IMR-90 (cell line): Measurements from ENCODE around the gene CBR4. TPM values are rescaled to one million over a fixed set of nuclear protein-coding genes. Genes with fewer than 3 reads are reported as not detected.
A peak's percentile ranks its signal among the peaks of the same experiment; 100 is the strongest.

Experiments
- ATAC-seq: fragments of 200-7000 bp; cut with Tn5 transposase; 2 replicates; pipeline ENCODE4 v1.9.1; 2020; ENCODE audit warnings: low read depth, mild to moderate bottlenecking, moderate library complexity
- BruUV-seq: library from RNA; stranded (reverse); fragments of 400-500 nt; replicated peaks from 2 replicates; lab custom pipeline; 2021; lab: Mats Ljungman, UMichigan
- CTCF ChIA-PET: fragments of 300-600 bp; formaldehyde crosslinking; extraction: SDS; loops from one replicate; lab custom pipeline; 2021; ENCODE audit warnings: antibody characterized with exemption; lab: Yijun Ruan, JAX
- POLR2A ChIA-PET: fragments of 300-600 bp; sonication (Branson Sonifier 250); formaldehyde crosslinking; loops from one replicate; lab custom pipeline; 2022; ENCODE audit warnings: antibody characterized with exemption; ENCODE audit not compliant: unreplicated experiment; lab: Charles Lee
- DNase-seq: peaks from one replicate; pipeline ENCODE4 v3.0.0; 2013
- H2AFZ ChIP-seq: replicated peaks from 2 replicates; pipeline ENCODE3; 2013; ENCODE audit warnings: low read length, mild to moderate bottlenecking; ENCODE audit not compliant: poor library complexity
- H2AK5ac ChIP-seq: 2 replicates; pipeline ENCODE4 v1.6.1; 2013; ENCODE audit warnings: low read depth, low read length, inconsistent platforms
- H2AK9ac ChIP-seq: replicated peaks from 2 replicates; pipeline ENCODE3; 2013; ENCODE audit warnings: mild to moderate bottlenecking, low read depth, low read length, moderate library complexity; ENCODE audit not compliant: poor library complexity
- H2BK120ac ChIP-seq: 2 replicates; pipeline ENCODE4 v1.6.1; 2013; ENCODE audit warnings: low read depth, low read length, inconsistent platforms
- H2BK15ac ChIP-seq: 3 replicates; pipeline ENCODE4 v1.6.1; 2013; ENCODE audit warnings: low read depth, low read length, inconsistent platforms
- H2BK20ac ChIP-seq: 2 replicates; pipeline ENCODE4 v1.6.1; 2013; ENCODE audit warnings: low read depth, mild to moderate bottlenecking, inconsistent platforms, low read length, moderate library complexity
- H2BK5ac ChIP-seq: 2 replicates; pipeline ENCODE4 v1.6.1; 2013; ENCODE audit warnings: mild to moderate bottlenecking, low read depth, low read length, inconsistent platforms; ENCODE audit not compliant: poor library complexity, severe bottlenecking
- H3K14ac ChIP-seq: replicated peaks from 2 replicates; pipeline ENCODE4 v1.6.1; 2013; ENCODE audit warnings: low read depth, low read length, inconsistent platforms
- H3K18ac ChIP-seq: 2 replicates; pipeline ENCODE4 v1.6.1; 2013; ENCODE audit warnings: low read depth, low read length, control low read depth
- H3K23ac ChIP-seq: 2 replicates; pipeline ENCODE4 v1.6.1; 2013; ENCODE audit warnings: low read depth, low read length, inconsistent platforms
- H3K27ac ChIP-seq: 2 replicates; pipeline ENCODE4 v1.5.1; 2013; ENCODE audit warnings: mild to moderate bottlenecking, control low read depth, low read length; ENCODE audit not compliant: insufficient read depth
- H3K27me3 ChIP-seq: 2 replicates; pipeline ENCODE4 v1.6.1; 2013; ENCODE audit warnings: low read length; ENCODE audit not compliant: control insufficient read depth, insufficient read depth
- H3K36me3 ChIP-seq: 2 replicates; pipeline ENCODE4 v1.6.1; 2013; ENCODE audit warnings: low read length, mixed read lengths; ENCODE audit not compliant: control insufficient read depth, insufficient read depth
- H3K4ac ChIP-seq: 2 replicates; pipeline ENCODE4 v1.6.1; 2013; ENCODE audit warnings: low read depth, low read length, inconsistent platforms
- H3K4me1 ChIP-seq: 2 replicates; pipeline ENCODE4 v1.6.1; 2013; ENCODE audit warnings: low read length, mixed read lengths; ENCODE audit not compliant: control insufficient read depth, insufficient read depth
- H3K4me2 ChIP-seq: 2 replicates; pipeline ENCODE4 v1.6.1; 2013; ENCODE audit warnings: low read depth, mild to moderate bottlenecking, control low read depth, low read length, moderate library complexity
- H3K4me3 ChIP-seq: 2 replicates; pipeline ENCODE4 v1.5.1; 2013; ENCODE audit warnings: low read depth, mild to moderate bottlenecking, control low read depth, low read length, moderate library complexity; ENCODE audit not compliant: insufficient read depth
- H3K56ac ChIP-seq: 2 replicates; pipeline ENCODE4 v1.6.1; 2013; ENCODE audit warnings: low read length, inconsistent platforms; ENCODE audit not compliant: insufficient read depth; ENCODE audit errors: extremely low read depth
- H3K79me1 ChIP-seq, 2 experiments: 2 replicates each; pipeline ENCODE4 v1.6.1; 2013; ENCODE audit warnings: low read length in 2 of 2, inconsistent platforms in 1 of 2, low read depth in 1 of 2
- H3K9ac ChIP-seq: 2 replicates; pipeline ENCODE4 v1.6.1; 2013; ENCODE audit warnings: low read depth, low read length, control low read depth
- H3K9me1 ChIP-seq: 2 replicates; pipeline ENCODE4 v1.6.1; 2013; ENCODE audit warnings: low read length, inconsistent platforms; ENCODE audit not compliant: insufficient read depth
- H3K9me3 ChIP-seq: 2 replicates; pipeline ENCODE4 v1.6.1; 2013; ENCODE audit warnings: low read length; ENCODE audit not compliant: control insufficient read depth, insufficient read depth
- H4K20me1 ChIP-seq: 2 replicates; pipeline ENCODE4 v1.6.1; 2013; ENCODE audit warnings: low read length, inconsistent platforms; ENCODE audit not compliant: insufficient read depth
- H4K5ac ChIP-seq: 2 replicates; pipeline ENCODE4 v1.6.1; 2013; ENCODE audit warnings: mild to moderate bottlenecking, low read depth, low read length, control low read depth
- H4K8ac ChIP-seq, 2 experiments: 2 replicates each; pipeline ENCODE4 v1.6.1; 2013; ENCODE audit warnings: low read depth in 2 of 2, low read length in 2 of 2, control low read depth in 1 of 2, inconsistent platforms in 1 of 2
- H4K91ac ChIP-seq: 2 replicates; pipeline ENCODE4 v1.6.1; 2013; ENCODE audit warnings: low read depth, low read length, inconsistent platforms; ENCODE audit not compliant: insufficient read depth
- ELK1 ChIP-seq: fragments of 150-350 bp; IDR thresholded peaks from 2 replicates; pipeline ENCODE4 v1.6.1; 2016; ENCODE audit warnings: low read depth, mild to moderate bottlenecking, low read length, moderate library complexity, borderline replicate concordance
- MAFK ChIP-seq: IDR thresholded peaks from 2 replicates; pipeline ENCODE4 v1.6.1; 2012; ENCODE audit warnings: low read depth, low read length, improper control_type of control experiment
- SMC3 ChIP-seq: fragments of 150-350 bp; IDR thresholded peaks from 2 replicates; pipeline ENCODE4 v1.6.1; 2016; ENCODE audit warnings: low read depth, mild to moderate bottlenecking, antibody characterized with exemption, low read length, moderate library complexity
- WGBS, 2 experiments: methylation state at CpG; one replicate each; pipeline versions ENCODE4 v1.1.5 to v1.1.7; 2013; ENCODE audit warnings: missing lambda C conversion rate in 2 of 2; ENCODE audit not compliant: insufficient read length in 1 of 2; ENCODE audit errors: extremely low coverage in 2 of 2; 5-methylcytosine and 5-hydroxymethylcytosine counted together
- dilution Hi-C: fragments of 300-500 bp; cut with HindIII; formaldehyde crosslinking; loops from one replicate; pipeline ENCODE4 v1.14.3; 2018; ENCODE audit warnings: low sequenced_read_pairs; ENCODE audit not compliant: unreplicated experiment
- in situ Hi-C: fragments of 300-500 bp; cut with MboI; formaldehyde crosslinking; loops from 3 replicates; pipeline ENCODE4 v1.14.3; 2019; ENCODE audit warnings: low sequenced_read_pairs, inconsistent platforms, mixed read lengths
- intact Hi-C: fragments of 100-400 bp; cut with micrococcal nuclease; formaldehyde crosslinking; loops from 2 replicates; pipeline ENCODE4 v1.10.0; 2022
- polyA plus RNA-seq, 3 experiments: library from polyadenylated mRNA; depleted of rRNA; stranded (reverse); fragments of >200 nt; gene quantifications; 2 replicates each; pipeline ENCODE4 v1.2.3, GENCODE V29; 2012; ENCODE audit warnings: low replicate concordance in 1 of 3
- total RNA-seq: library from RNA; depleted of rRNA; stranded (reverse); fragments of >200 nt; gene quantifications from 2 replicates; pipeline ENCODE4 v1.2.3, GENCODE V29; 2012

Gene CBR4
- total and polyA plus RNA-seq, 2 of the 4 experiments (the other 2 are of a cell fraction), result 2.7 to 4.5 TPM

- peaks cover 5% of the 10 kb centered on the region for H3K9me1 ChIP-seq
- in situ Hi-C loops (no loop called here), intact Hi-C loops (no loop called here), dilution Hi-C loops (no loop called here)
- H4K5ac ChIP-seq, result no peak overlapping the region
- H3K27me3 ChIP-seq, result no peaks in the 10 kb centered on the region
- peak overlapping the region; percentile 88 for H3K14ac ChIP-seq
- peak; percentile 77 for ATAC-seq
- H3K4ac ChIP-seq, result peak overlapping the region; percentile 3
- H2AFZ ChIP-seq, result peak overlapping the region; percentile 37
- H4K20me1 ChIP-seq, result no peaks in the 10 kb centered on the region
- no peak overlapping the region for H3K4me2 ChIP-seq
- no peak overlapping the region for H3K27ac ChIP-seq
- peak overlapping the region; percentile 0 for H2BK5ac ChIP-seq
- peak overlapping the region; percentile 27; the same call in 1 of the 2 replicates for H4K91ac ChIP-seq
- ChIA-PET CTCF (no interaction called here), POLR2A (no interaction called here)
- no peak overlapping the region; the same call in 2 of the 3 replicates for H2BK15ac ChIP-seq
- H2AK9ac ChIP-seq, result peak overlapping the region; percentile 30
- peak overlapping the region; percentile 2; the same call in 1 of the 2 replicates for H2BK120ac ChIP-seq
- peaks cover 15% of the 10 kb centered on the region for H3K36me3 ChIP-seq
- H2AK5ac ChIP-seq, result peak overlapping the region; percentile 52; the same call in 1 of the 2 replicates
- no TSS peak for BruUV-seq
- H3K9me3 ChIP-seq, result peaks cover 3% of the 10 kb centered on the region; the same call in 1 of the 2 replicates
- no peak overlapping the region for H2BK20ac ChIP-seq
- H4K8ac ChIP-seq, result peak overlapping the region; percentile 12 to 19; a peak in 1 of 4 replicates
- H3K56ac ChIP-seq, result no peak overlapping the region; the same call in 1 of the 2 replicates
- H3K4me3 ChIP-seq, result no peak overlapping the region
- TF ChIP-seq MAFK (no peak), ELK1 (no peak), SMC3 (no peak)
- WGBS, 2 experiments, result no CpG with 5 or more reads among the region's 1 CpG
- no peaks in the 10 kb centered on the region; a peak in 2 of 4 replicates for H3K79me1 ChIP-seq
- H3K23ac ChIP-seq, result no peak overlapping the region
- no peak overlapping the region for H3K18ac ChIP-seq
- H3K9ac ChIP-seq, result no peak overlapping the region
- DNase-seq, result peak; percentile 68
- peaks cover 3% of the 10 kb centered on the region; the same call in 1 of the 2 replicates for H3K4me1 ChIP-seq
These were observed 31.9 kb downstream of the CBR4 start for GRCh38 chr4:168978001-168978700.
